Measurements from ENCODE around the gene SLC30A10.
"Not testable (repeated sequence)": the region's sequence is repeated elsewhere in the genome, so short reads cannot be mapped to it uniquely, and the experiment has no call there.

Gene SLC30A10

GRCh38 chr1:219888667-219889066, 39.7 kb downstream of the SLC30A10 start:
- DNase-seq, result not testable (repeated sequence)

- no peak for DNase-seq
Observed at GRCh38 chr1:219885680-219886079, 42.7 kb downstream of the SLC30A10 start.

GRCh38 chr1:219883400-219884332, 44.7 kb downstream of the SLC30A10 start:
- DNase-seq, result no peak

- DNase-seq, result no peak
Observed at GRCh38 chr1:219882755-219883154, 45.6 kb downstream of the SLC30A10 start.

GRCh38 chr1:219882096-219882495, 46.3 kb downstream of the SLC30A10 start:
- DNase-seq, result no peak

GRCh38 chr1:219880765-219881457, 47.4 kb downstream of the SLC30A10 start:
- no peak for DNase-seq

- no peak for DNase-seq
Observed at GRCh38 chr1:219876798-219877209, 51.6 kb downstream of the SLC30A10 start.

- no peak for DNase-seq
Observed at GRCh38 chr1:219875860-219876259, 52.5 kb downstream of the SLC30A10 start.

- DNase-seq, result not testable (repeated sequence)
Observed at GRCh38 chr1:219872538-219872937, 55.8 kb downstream of the SLC30A10 start.

GRCh38 chr1:219871427-219872057, 56.8 kb downstream of the SLC30A10 start:
- DNase-seq, result no peak

GRCh38 chr1:219868615-219869014, 59.7 kb downstream of the SLC30A10 start:
- DNase-seq, result not testable (repeated sequence)

All from suppressor macrophage treated with lipopolysaccharide for 1 hour (primary cell).